CD4-positive, alpha-beta memory T cell (primary cell): ENCODE data around the gene PRKD1. TPM values are rescaled to one million over a fixed set of nuclear protein-coding genes. Genes with fewer than 3 reads are reported as not detected.

Source experiments
- CTCF ChIA-PET: fragments of 350-600 bp; sonication (Branson Sonifier 250); formaldehyde crosslinking; loops from one replicate; lab custom pipeline; 2021; ENCODE audit warnings: inconsistent platforms; ENCODE audit not compliant: partially characterized antibody; lab: Charles Lee
- POLR2A ChIA-PET: fragments of 350-600 bp; sonication (Branson Sonifier 250); formaldehyde crosslinking; loops from one replicate; lab custom pipeline; 2021; ENCODE audit not compliant: partially characterized antibody; lab: Charles Lee
- DNase-seq, 5 donors: peaks; one replicate each; pipeline versions ENCODE4 v3.0.0 to v3.0.0-alpha.2; 2020 to 2022; ENCODE audit warnings: mixed read lengths in 1 of 5
- H3K27ac ChIP-seq: one replicate; pipeline ENCODE4 v1.7.0; 2013; ENCODE audit warnings: low read depth, low read length
- H3K27me3 ChIP-seq: 2 replicates; pipeline ENCODE4 v1.7.0; 2013; ENCODE audit warnings: mild to moderate bottlenecking, low read length, moderate library complexity; ENCODE audit not compliant: insufficient read depth
- H3K36me3 ChIP-seq: 2 replicates; pipeline ENCODE4 v1.7.0; 2013; ENCODE audit warnings: mild to moderate bottlenecking, low read length, moderate library complexity; ENCODE audit not compliant: insufficient read depth
- H3K4me1 ChIP-seq: 2 replicates; pipeline ENCODE4 v1.7.0; 2013; ENCODE audit warnings: mild to moderate bottlenecking, low read length, moderate library complexity; ENCODE audit not compliant: insufficient read depth
- H3K4me3 ChIP-seq, 2 donors: one replicate each; pipeline ENCODE4 v1.7.0; 2013; ENCODE audit warnings: low read length in 2 of 2, mild to moderate bottlenecking in 1 of 2
- H3K9me3 ChIP-seq, 2 donors: one replicate each; pipeline ENCODE4 v1.7.0; 2013; ENCODE audit warnings: low read length in 2 of 2, control low read depth in 1 of 2; ENCODE audit not compliant: control insufficient read depth in 1 of 2
- H3K27ac Mint-ChIP-seq, 7 donors: one replicate each; pipeline ENCODE4 v1.8.0; 2020 to 2021; ENCODE audit warnings: mixed read lengths in 7 of 7, mild to moderate bottlenecking in 6 of 7, inconsistent platforms in 3 of 7, moderate library complexity in 3 of 7
- H3K27me3 Mint-ChIP-seq, 2 donors: one replicate each; pipeline ENCODE4 v1.8.0; 2020 to 2021; ENCODE audit warnings: mixed read lengths in 2 of 2
- H3K36me3 Mint-ChIP-seq, 2 donors: one replicate each; pipeline ENCODE4 v1.8.0; 2020 to 2021; ENCODE audit warnings: mixed read lengths in 2 of 2, inconsistent platforms in 1 of 2, mild to moderate bottlenecking in 1 of 2
- H3K4me1 Mint-ChIP-seq, 4 donors: one replicate each; pipeline ENCODE4 v1.8.0; 2020 to 2021; ENCODE audit warnings: mixed read lengths in 4 of 4, mild to moderate bottlenecking in 1 of 4
- H3K4me3 Mint-ChIP-seq, 8 donors: one replicate each; pipeline ENCODE4 v1.8.0; 2020 to 2021; ENCODE audit warnings: mixed read lengths in 8 of 8, mild to moderate bottlenecking in 7 of 8, moderate library complexity in 6 of 8, inconsistent platforms in 3 of 8
- H3K9me3 Mint-ChIP-seq, 8 donors: one replicate each; pipeline ENCODE4 v1.8.0; 2020 to 2021; ENCODE audit warnings: mixed read lengths in 8 of 8, mild to moderate bottlenecking in 5 of 8, inconsistent platforms in 3 of 8, moderate library complexity in 1 of 8
- intact Hi-C: fragments of 100-400 bp; cut with micrococcal nuclease; formaldehyde crosslinking; loops from one replicate; pipeline ENCODE4 v1.15.1; 2023
- polyA plus RNA-seq, 2 donors: library from polyadenylated mRNA; unstranded; fragments of 300-500 nt; fragmentation: Illumina TruSeq; gene quantifications; one replicate each; pipeline ENCODE4 v1.2.3, GENCODE V29; 2021
- total RNA-seq, 2 experiments: library from RNA; stranded (reverse); gene quantifications; one replicate each; pipeline ENCODE4 v1.2.3, GENCODE V29; 2021

Gene PRKD1
- total and polyA plus RNA-seq, 4 experiments from 2014 or later: not detected

- POLR2A ChIA-PET: no interaction called here
- DNase-seq: no peak
- Histone ChIP-seq H3K27ac (no peak overlapping the region), H3K9me3 (no peaks in the 10 kb centered on the region), H3K36me3 (no peaks in the 10 kb centered on the region), H3K4me3 (no peak overlapping the region), H3K27me3 (no peaks in the 10 kb centered on the region), H3K4me1 (no peaks in the 10 kb centered on the region)
- intact Hi-C loops: no loop called here
- Mint-ChIP-seq H3K4me3 (no peak overlapping the region), H3K27ac (no peak overlapping the region), H3K36me3 (no peaks in the 10 kb centered on the region), H3K4me1 (no peaks in the 10 kb centered on the region), H3K27me3 (no peaks in the 10 kb centered on the region), H3K9me3 (peaks cover 2 to 13% (median 5%) of the 10 kb centered on the region in 8 donors)
- CTCF ChIA-PET: no interaction called here
Measured at GRCh38 chr14:29529418-29529817, 398.2 kb downstream of the PRKD1 start.

- POLR2A ChIA-PET: no interaction called here
Measured at GRCh38 chr14:29528889-29529288, 398.8 kb downstream of the PRKD1 start.

DNA sequence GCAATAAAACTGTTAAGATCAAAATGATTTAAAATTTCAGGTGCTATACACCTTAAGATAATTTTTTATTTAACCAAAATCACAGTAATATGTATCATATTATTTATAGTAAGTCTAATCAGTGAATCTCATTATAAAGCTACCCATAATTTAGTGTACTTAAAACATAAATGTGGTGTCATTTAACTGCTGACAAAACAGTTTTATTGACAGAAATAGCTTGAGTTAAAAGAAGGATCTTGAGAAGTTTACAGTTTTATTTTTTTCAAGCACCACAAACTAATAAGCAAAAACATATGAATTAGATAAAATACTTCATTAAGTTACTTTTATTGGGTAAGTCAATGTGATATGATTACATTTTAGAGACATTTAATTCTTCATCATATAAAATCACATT is 400.4 kb downstream of the PRKD1 start:
- no peaks in the 10 kb centered on the region for H3K27me3 ChIP-seq
- no peaks in the 10 kb centered on the region for H3K27me3 Mint-ChIP-seq
- no peaks in the 10 kb centered on the region for H3K9me3 ChIP-seq
- intact Hi-C loops: no loop called here
- H3K4me3 ChIP-seq: no peak overlapping the region
- H3K36me3 Mint-ChIP-seq: no peaks in the 10 kb centered on the region
- no peak for DNase-seq
- H3K4me3 Mint-ChIP-seq: no peak overlapping the region
- H3K4me1 Mint-ChIP-seq: no peaks in the 10 kb centered on the region
- H3K36me3 ChIP-seq: no peaks in the 10 kb centered on the region
- ChIA-PET POLR2A (no interaction called here), CTCF (no interaction called here)
- no peak overlapping the region for H3K27ac Mint-ChIP-seq
- no peak overlapping the region for H3K27ac ChIP-seq
- H3K4me1 ChIP-seq: no peaks in the 10 kb centered on the region
- peaks cover 0 to 8% (median 4%) of the 10 kb centered on the region in 8 donors for H3K9me3 Mint-ChIP-seq

More at GRCh38 chr14:29528889-29529288, 398.8 kb downstream of the PRKD1 start:
- Mint-ChIP-seq H3K36me3 (no peaks in the 10 kb centered on the region), H3K27ac (no peak overlapping the region), H3K9me3 (peaks cover 0 to 11% (median 5%) of the 10 kb centered on the region in 8 donors), H3K27me3 (no peaks in the 10 kb centered on the region), H3K4me3 (no peak overlapping the region), H3K4me1 (no peaks in the 10 kb centered on the region)
- CTCF ChIA-PET: no interaction called here
- Histone ChIP-seq H3K4me3 (no peak overlapping the region), H3K4me1 (no peaks in the 10 kb centered on the region), H3K9me3 (no peaks in the 10 kb centered on the region), H3K27ac (no peak overlapping the region), H3K36me3 (no peaks in the 10 kb centered on the region), H3K27me3 (no peaks in the 10 kb centered on the region)
- no peak for DNase-seq
- intact Hi-C loops: no loop called here
